HS-27A (cell line): ENCODE results near the gene MTR.
"Not testable (repeated sequence)": the region's sequence is repeated elsewhere in the genome, so short reads cannot be mapped to it uniquely, and the experiment has no call there.

Experiments used
- DNase-seq: peaks from one replicate; pipeline ENCODE4 v3.0.0-alpha.2; 2012; ENCODE audit warnings: low read depth, missing footprints

Gene MTR

GRCh38 chr1:236834876-236835275, 39.8 kb downstream of the MTR start:
- no peak for DNase-seq

GRCh38 chr1:236835491-236835890, 40.4 kb downstream of the MTR start:
- DNase-seq: no peak

GRCh38 chr1:236836157-236836556, 41.1 kb downstream of the MTR start:
- DNase-seq: no peak

GRCh38 chr1:236837115-236837514, 42.0 kb downstream of the MTR start:
- DNase-seq: no peak

- no peak for DNase-seq
Measured at GRCh38 chr1:236837897-236838296, 42.8 kb downstream of the MTR start.

GRCh38 chr1:236841341-236841740, 46.2 kb downstream of the MTR start:
- no peak for DNase-seq

GRCh38 chr1:236844499-236845271, 49.6 kb downstream of the MTR start:
- no peak for DNase-seq

GRCh38 chr1:236845830-236846229, 50.7 kb downstream of the MTR start:
- DNase-seq: no peak

- no peak for DNase-seq
Measured at GRCh38 chr1:236848274-236848923, 53.3 kb downstream of the MTR start.

- no peak for DNase-seq
Measured at GRCh38 chr1:236850077-236850979, 55.2 kb downstream of the MTR start.

- DNase-seq: no peak
Measured at GRCh38 chr1:236851871-236852270, 56.8 kb downstream of the MTR start.

- no peak for DNase-seq
Measured at GRCh38 chr1:236853921-236854604, 59.0 kb downstream of the MTR start.

GRCh38 chr1:236854605-236854983, 59.5 kb downstream of the MTR start:
- DNase-seq: no peak

GRCh38 chr1:236856649-236857048, 61.6 kb downstream of the MTR start:
- DNase-seq: not testable (repeated sequence)

GRCh38 chr1:236858165-236858564, 63.1 kb downstream of the MTR start:
- DNase-seq: no peak

- no peak for DNase-seq
Measured at GRCh38 chr1:236860101-236860500, 65.0 kb downstream of the MTR start.

- no peak for DNase-seq
Measured at GRCh38 chr1:236860674-236861073, 65.6 kb downstream of the MTR start.

- no peak for DNase-seq
Measured at GRCh38 chr1:236861560-236862218, 66.6 kb downstream of the MTR start.

GRCh38 chr1:236862219-236862591, 67.1 kb downstream of the MTR start:
- no peak for DNase-seq

GRCh38 chr1:236862615-236863211, 67.6 kb downstream of the MTR start:
- DNase-seq: no peak

GRCh38 chr1:236864211-236864610, 69.1 kb downstream of the MTR start:
- no peak for DNase-seq
